GM23338 (cell line): ENCODE data around the gene ADAMTSL2.

Experiments
- EZH2 ChIP-seq: fragments of 200-600 bp; sonication (generic); IDR thresholded peaks from one replicate; pipeline ENCODE4 v1.8.0; 2017; ENCODE audit warnings: antibody characterized with exemption, mild to moderate bottlenecking, low read depth; ENCODE audit not compliant: unreplicated experiment
- TF ChIP-seq, protein P1 (sequence below), 2 experiments: fragments of 200-600 bp in 1 of 2; sonication (generic) in 1 of 2; conservative IDR thresholded peaks; 2 replicates each; pipeline versions ENCODE4 v1.5.1 to v1.6.1; 2016 to 2017; ENCODE audit warnings: antibody characterized with exemption in 2 of 2, low read depth in 2 of 2, mild to moderate bottlenecking in 2 of 2, moderate library complexity in 1 of 2
- TF ChIP-seq, protein P2 (sequence below): IDR thresholded peaks from one replicate; pipeline ENCODE4 v1.6.1; 2018; ENCODE audit warnings: antibody characterized with exemption; ENCODE audit not compliant: unreplicated experiment

DNA sequence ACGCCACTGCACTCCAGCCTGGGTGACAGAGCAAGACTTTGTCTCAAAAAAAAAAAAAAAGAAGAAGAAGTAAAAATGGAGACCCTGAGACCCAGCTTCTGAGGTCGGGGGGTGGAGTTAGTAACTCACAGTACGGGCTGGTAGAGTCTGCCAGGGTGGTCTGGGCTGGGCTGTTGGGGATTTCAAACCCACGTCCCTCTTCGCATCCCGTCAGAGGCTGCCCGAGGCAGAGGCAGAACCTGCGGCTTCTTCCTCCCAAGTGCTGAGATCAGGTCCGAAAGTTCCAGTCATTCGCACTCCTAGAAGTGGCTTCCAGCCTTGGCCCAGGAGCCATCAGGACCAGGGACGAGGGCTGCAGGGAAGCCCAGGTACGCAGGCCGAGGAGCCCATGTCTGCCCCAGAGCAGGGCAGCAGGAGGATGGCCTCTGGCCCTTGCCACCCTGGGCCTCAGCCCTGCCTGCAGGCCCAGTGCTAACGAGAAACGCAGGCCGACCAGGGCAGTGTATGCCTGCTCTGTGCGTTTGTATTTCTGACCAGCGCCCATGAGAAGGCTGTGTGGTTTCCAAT is 45.7 kb upstream of the ADAMTSL2 start:
- TF ChIP-seq, protein P1, sequence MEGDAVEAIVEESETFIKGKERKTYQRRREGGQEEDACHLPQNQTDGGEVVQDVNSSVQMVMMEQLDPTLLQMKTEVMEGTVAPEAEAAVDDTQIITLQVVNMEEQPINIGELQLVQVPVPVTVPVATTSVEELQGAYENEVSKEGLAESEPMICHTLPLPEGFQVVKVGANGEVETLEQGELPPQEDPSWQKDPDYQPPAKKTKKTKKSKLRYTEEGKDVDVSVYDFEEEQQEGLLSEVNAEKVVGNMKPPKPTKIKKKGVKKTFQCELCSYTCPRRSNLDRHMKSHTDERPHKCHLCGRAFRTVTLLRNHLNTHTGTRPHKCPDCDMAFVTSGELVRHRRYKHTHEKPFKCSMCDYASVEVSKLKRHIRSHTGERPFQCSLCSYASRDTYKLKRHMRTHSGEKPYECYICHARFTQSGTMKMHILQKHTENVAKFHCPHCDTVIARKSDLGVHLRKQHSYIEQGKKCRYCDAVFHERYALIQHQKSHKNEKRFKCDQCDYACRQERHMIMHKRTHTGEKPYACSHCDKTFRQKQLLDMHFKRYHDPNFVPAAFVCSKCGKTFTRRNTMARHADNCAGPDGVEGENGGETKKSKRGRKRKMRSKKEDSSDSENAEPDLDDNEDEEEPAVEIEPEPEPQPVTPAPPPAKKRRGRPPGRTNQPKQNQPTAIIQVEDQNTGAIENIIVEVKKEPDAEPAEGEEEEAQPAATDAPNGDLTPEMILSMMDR (conservative IDR thresholded peaks at IDR 0.05; ENCODE audit: low read depth in 2 of 2), result no peak
- no peak for TF ChIP-seq EZH2
- TF ChIP-seq, protein P2, sequence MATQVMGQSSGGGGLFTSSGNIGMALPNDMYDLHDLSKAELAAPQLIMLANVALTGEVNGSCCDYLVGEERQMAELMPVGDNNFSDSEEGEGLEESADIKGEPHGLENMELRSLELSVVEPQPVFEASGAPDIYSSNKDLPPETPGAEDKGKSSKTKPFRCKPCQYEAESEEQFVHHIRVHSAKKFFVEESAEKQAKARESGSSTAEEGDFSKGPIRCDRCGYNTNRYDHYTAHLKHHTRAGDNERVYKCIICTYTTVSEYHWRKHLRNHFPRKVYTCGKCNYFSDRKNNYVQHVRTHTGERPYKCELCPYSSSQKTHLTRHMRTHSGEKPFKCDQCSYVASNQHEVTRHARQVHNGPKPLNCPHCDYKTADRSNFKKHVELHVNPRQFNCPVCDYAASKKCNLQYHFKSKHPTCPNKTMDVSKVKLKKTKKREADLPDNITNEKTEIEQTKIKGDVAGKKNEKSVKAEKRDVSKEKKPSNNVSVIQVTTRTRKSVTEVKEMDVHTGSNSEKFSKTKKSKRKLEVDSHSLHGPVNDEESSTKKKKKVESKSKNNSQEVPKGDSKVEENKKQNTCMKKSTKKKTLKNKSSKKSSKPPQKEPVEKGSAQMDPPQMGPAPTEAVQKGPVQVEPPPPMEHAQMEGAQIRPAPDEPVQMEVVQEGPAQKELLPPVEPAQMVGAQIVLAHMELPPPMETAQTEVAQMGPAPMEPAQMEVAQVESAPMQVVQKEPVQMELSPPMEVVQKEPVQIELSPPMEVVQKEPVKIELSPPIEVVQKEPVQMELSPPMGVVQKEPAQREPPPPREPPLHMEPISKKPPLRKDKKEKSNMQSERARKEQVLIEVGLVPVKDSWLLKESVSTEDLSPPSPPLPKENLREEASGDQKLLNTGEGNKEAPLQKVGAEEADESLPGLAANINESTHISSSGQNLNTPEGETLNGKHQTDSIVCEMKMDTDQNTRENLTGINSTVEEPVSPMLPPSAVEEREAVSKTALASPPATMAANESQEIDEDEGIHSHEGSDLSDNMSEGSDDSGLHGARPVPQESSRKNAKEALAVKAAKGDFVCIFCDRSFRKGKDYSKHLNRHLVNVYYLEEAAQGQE, result no peak
